Endothelial cell (in vitro differentiated cells): ENCODE data around the gene ZNF423. TPM values are rescaled to one million over a fixed set of nuclear protein-coding genes. Genes with fewer than 3 reads are reported as not detected.

Source experiments
- DNase-seq: peaks from one replicate; pipeline ENCODE4 v3.0.0; 2021; ENCODE audit warnings: low spot score
- H3K27ac Mint-ChIP-seq: one replicate; pipeline ENCODE4 v1.8.0; 2021; ENCODE audit warnings: mixed read lengths, inconsistent platforms; ENCODE audit not compliant: unreplicated experiment
- H3K27me3 Mint-ChIP-seq: one replicate; pipeline ENCODE4 v1.8.0; 2021; ENCODE audit warnings: mild to moderate bottlenecking, moderate library complexity, mixed read lengths, inconsistent platforms; ENCODE audit not compliant: unreplicated experiment
- H3K36me3 Mint-ChIP-seq: one replicate; pipeline ENCODE4 v1.8.0; 2021; ENCODE audit warnings: mild to moderate bottlenecking, low read depth, mixed read lengths, inconsistent platforms; ENCODE audit not compliant: unreplicated experiment
- H3K4me1 Mint-ChIP-seq: one replicate; pipeline ENCODE4 v1.8.0; 2021; ENCODE audit warnings: mild to moderate bottlenecking, mixed read lengths, inconsistent platforms; ENCODE audit not compliant: unreplicated experiment
- H3K4me3 Mint-ChIP-seq: one replicate; pipeline ENCODE4 v1.8.0; 2021; ENCODE audit warnings: mild to moderate bottlenecking, mixed read lengths, inconsistent platforms; ENCODE audit not compliant: unreplicated experiment
- H3K9me3 Mint-ChIP-seq: one replicate; pipeline ENCODE4 v1.8.0; 2021; ENCODE audit warnings: mixed read lengths, inconsistent platforms; ENCODE audit not compliant: unreplicated experiment
- CTCF ChIP-seq: fragments of 200-600 bp; sonication (generic); IDR thresholded peaks from one replicate; pipeline ENCODE4 v1.5.0; 2021; ENCODE audit warnings: antibody characterized with exemption; ENCODE audit not compliant: unreplicated experiment
- total RNA-seq: library from RNA; stranded (reverse); fragmentation: NEBNext Ultra II Directional; extraction: Animal tissue kit (Norgen Biotek cat#: 25700); gene quantifications from one replicate; pipeline ENCODE4 v1.2.1, GENCODE V29; 2021; ENCODE audit not compliant: unreplicated experiment

ZNF423 gene
- total RNA-seq, 1 donor from 2014 or later = 44.8 TPM

GRCh38 chr16:49540836-49541235 is 315.1 kb downstream of the ZNF423 start:
- Mint-ChIP-seq H3K4me1 (no peaks in the 10 kb centered on the region), H3K27me3 (peaks cover 13% of the 10 kb centered on the region), H3K9me3 (no peaks in the 10 kb centered on the region), H3K4me3 (no peak overlapping the region), H3K27ac (peak overlapping the region; percentile 16), H3K36me3 (peaks cover 11% of the 10 kb centered on the region)
- no peak for TF ChIP-seq CTCF
- DNase-seq = no peak

- no peaks in the 10 kb centered on the region for H3K4me1 Mint-ChIP-seq
- H3K27ac Mint-ChIP-seq = no peak overlapping the region
- H3K9me3 Mint-ChIP-seq = no peaks in the 10 kb centered on the region
Observed at GRCh38 chr16:49539758-49540157, 316.2 kb downstream of the ZNF423 start.

GRCh38 chr16:49537924-49538459 is 317.9 kb downstream of the ZNF423 start:
- no peak for DNase-seq

More at GRCh38 chr16:49539758-49540157, 316.2 kb downstream of the ZNF423 start:
- Mint-ChIP-seq H3K27me3 (peaks cover 11% of the 10 kb centered on the region), H3K36me3 (peaks cover 11% of the 10 kb centered on the region), H3K4me3 (no peak overlapping the region)
- no peak for DNase-seq
- no peak for TF ChIP-seq CTCF

GRCh38 chr16:49534901-49535610 is 320.9 kb downstream of the ZNF423 start:
- no peaks in the 10 kb centered on the region for H3K36me3 Mint-ChIP-seq
- no peaks in the 10 kb centered on the region for H3K9me3 Mint-ChIP-seq
- peaks cover 10% of the 10 kb centered on the region for H3K27me3 Mint-ChIP-seq
- peaks cover 12% of the 10 kb centered on the region for H3K4me1 Mint-ChIP-seq
- no peak overlapping the region for H3K27ac Mint-ChIP-seq
- no peak for TF ChIP-seq CTCF
- DNase-seq = no peak
- no peak overlapping the region for H3K4me3 Mint-ChIP-seq

More at GRCh38 chr16:49537924-49538459, 317.9 kb downstream of the ZNF423 start:
- Mint-ChIP-seq H3K9me3 (no peaks in the 10 kb centered on the region), H3K36me3 (peaks cover 3% of the 10 kb centered on the region), H3K4me1 (no peaks in the 10 kb centered on the region), H3K4me3 (no peak overlapping the region), H3K27me3 (peaks cover 13% of the 10 kb centered on the region), H3K27ac (no peak overlapping the region)
- no peak for TF ChIP-seq CTCF

GRCh38 chr16:49533422-49533821 is 322.5 kb downstream of the ZNF423 start:
- Mint-ChIP-seq H3K9me3 (no peaks in the 10 kb centered on the region), H3K27me3 (peaks cover 5% of the 10 kb centered on the region), H3K27ac (no peak overlapping the region)

More at GRCh38 chr16:49533422-49533821, 322.5 kb downstream of the ZNF423 start:
- Mint-ChIP-seq H3K4me1 (peaks cover 14% of the 10 kb centered on the region), H3K4me3 (no peak overlapping the region), H3K36me3 (no peaks in the 10 kb centered on the region)
- TF ChIP-seq CTCF = no peak
- DNase-seq = no peak
